Stimulated activated CD8-positive, alpha-beta memory T cell treated with anti-CD3 and anti-CD28 coated beads, Interleukin-7, amount 100 ng/mL, for 4 hours (primary cell): ENCODE data around the gene HYLS1.
"Not testable (repeated sequence)": the region's sequence is repeated elsewhere in the genome, so short reads cannot be mapped to it uniquely, and the experiment has no call there.

Experiments
- DNase-seq, 2 donors: peaks; one replicate each; pipeline ENCODE4 v3.0.0-alpha.2; 2020; ENCODE audit warnings: low read depth in 2 of 2

HYLS1 gene

GRCh38 chr11:125902927-125903710, 15.7 kb downstream of the HYLS1 start, which contains the start of gene PUS3:
Gene PUS3, minus strand, starts transcription at chr11:125903206. Its CDS starts 6,922 bp downstream, at chr11:125896284.
- peak; percentile 81 to 84 for DNase-seq

DNA sequence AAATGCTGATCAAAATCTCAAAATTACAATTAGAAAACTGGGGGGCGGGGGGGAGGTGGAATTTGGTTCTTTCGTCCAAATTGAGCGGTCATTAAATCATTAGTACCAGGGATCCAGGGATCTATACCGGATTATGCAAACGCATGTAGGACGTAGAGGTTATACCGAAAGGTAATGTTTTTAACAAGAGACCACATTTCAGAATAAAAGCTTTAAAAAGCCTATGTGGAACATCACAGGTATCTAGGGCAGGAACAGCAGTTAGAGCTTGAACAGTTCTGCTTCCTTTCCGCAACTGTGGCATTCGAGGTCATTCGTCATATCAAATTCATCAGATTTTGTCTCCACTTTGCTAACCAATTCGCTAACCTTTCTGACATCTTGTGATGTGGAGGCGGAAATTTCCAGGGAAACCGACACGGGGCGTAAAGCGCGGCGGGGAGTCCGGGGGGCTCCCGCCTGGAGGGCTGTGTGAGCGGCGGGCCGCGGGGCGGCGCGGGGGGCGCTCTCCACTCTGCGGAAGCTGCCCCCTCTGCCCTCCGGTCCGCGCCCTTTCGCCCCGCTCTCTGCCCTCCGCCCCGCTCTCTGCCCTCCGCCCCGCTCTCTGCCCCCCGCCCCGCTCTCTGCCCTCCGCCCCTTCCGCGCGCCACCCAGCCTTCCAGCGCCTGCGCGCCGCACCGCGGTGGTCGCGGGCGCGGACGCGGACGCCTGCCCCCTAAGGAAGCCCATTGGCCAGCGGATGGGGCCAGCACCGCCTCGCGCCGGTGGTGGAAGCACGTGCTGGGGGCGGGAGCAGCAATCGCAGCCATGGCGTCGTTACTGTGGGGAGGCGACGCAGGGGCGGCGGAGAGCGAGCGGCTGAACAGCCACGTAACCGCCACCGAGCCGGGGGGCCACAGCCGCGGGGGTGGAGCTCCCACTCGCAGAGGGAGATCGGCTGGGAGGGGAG, 16.5 kb downstream of the HYLS1 start, which contains the start of gene DDX25:
Gene DDX25, plus strand, starts transcription at position 798 of the 949 bp plus-strand sequence. Its CDS starts 10 bp downstream, at position 808.
- DNase-seq: peak in 1 of 2 donors; percentile 18

- DNase-seq: no peak
Observed at GRCh38 chr11:125904678-125905077, 17.2 kb downstream of the HYLS1 start.

- DNase-seq: no peak
Observed at GRCh38 chr11:125910226-125910849, 22.9 kb downstream of the HYLS1 start.

GRCh38 chr11:125914601-125915000, 27.1 kb downstream of the HYLS1 start:
- not testable (repeated sequence) for DNase-seq

DNA sequence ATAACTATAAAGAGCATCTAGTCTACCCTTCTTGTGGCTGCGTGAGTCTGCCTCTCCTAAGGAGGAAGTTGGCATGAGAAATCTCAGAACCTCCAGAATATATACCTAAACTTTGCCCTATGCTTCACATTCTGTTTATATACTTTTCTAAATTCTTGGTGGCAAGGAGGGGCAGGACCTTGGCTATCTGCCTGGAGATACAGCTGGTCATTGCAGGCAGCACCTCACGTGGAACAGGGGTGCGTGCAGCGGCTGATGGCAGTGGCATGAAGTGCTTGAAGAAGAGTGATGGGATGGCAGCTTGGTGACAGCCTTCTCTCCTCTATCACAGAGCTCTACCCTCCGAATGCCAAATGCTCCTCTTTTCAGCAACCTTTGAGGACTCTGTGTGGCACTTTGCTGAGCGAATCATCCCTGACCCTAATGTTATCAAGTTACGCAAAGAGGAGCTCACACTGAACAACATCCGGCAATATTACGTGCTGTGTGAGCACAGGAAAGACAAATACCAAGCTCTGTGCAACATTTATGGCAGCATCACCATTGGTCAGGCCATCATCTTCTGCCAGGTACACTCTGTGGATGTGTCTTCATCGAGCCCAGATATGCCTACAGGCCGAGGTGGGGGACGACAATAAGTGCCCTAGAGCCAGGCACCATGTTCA, 29.3 kb downstream of the HYLS1 start:
- no peak for DNase-seq

DNA sequence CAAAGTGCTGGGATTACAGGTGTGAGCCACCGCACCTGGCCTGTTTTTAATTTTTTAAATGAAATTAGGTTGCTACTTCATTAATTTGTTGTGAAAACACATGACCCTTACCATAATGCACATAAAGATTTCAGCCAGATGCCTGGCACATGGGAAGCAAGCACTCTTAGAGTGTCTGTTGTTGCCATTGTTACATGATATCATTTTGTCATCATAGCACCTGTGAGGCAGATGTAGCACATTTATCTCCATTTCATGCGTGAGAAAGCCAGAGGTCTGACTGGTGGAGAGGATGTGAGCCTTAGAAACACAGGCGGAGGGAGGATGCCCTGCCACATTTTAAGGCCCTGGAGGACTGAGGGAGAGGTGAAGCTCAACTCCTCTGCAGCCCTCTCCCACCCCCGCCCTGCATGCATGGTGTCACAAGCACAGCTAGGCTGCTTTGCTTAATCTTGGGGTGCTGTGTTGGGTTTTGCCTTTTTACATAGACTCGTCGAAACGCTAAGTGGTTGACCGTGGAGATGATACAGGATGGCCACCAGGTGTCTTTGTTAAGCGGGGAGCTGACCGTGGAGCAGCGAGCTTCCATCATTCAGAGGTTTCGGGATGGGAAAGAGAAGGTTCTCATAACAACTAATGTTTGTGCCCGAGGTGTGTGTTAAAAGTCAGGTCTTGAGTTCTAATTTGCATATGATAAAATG, 30.8 kb downstream of the HYLS1 start:
- DNase-seq: no peak

- no peak for DNase-seq
Observed at GRCh38 chr11:125921042-125921441, 33.6 kb downstream of the HYLS1 start.

DNA sequence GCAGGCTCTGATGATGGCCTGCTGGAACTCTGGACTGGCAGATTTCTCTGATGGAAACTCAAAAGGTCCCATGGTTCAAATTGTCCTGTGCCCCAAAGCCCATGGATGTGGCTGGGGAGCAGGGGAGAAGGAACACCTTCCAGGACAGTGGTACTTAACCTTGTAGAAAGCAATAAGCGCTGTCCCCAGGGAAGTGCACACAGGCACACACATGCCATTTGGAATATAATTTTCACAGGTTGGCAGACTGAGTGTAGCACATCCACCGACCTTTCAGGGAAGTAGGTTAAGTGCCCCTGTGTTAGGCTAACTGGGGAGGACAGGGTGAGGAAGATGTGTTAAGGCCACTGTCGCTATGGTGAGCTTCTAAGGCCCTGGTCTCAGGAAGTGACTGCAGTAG, 34.7 kb downstream of the HYLS1 start:
- DNase-seq: no peak

- DNase-seq: peak in 1 of 2 donors; percentile 15
Observed at GRCh38 chr11:125923012-125923579, 35.6 kb downstream of the HYLS1 start.

DNA sequence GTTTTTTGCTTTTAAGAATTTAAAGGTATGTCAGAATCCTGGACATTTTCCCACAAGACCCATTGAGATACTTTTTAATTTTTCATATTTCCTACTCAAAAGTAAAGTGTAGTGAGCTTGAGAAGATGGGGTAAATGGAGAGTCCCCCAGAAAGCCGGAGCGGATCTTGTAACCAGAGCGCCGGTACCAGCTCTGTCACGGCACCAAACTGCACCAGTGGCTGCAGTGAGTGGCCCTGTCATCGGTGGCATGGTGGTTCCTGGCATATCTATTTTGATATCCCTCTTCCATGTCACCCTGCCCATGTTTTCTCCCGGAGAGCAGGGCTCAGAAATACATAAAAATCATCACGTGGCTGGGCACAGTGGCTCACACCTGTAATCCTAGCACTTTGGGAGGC, 36.2 kb downstream of the HYLS1 start:
- DNase-seq: no peak

- DNase-seq: no peak
Observed at GRCh38 chr11:125924384-125925007, 37.0 kb downstream of the HYLS1 start.

GRCh38 chr11:125925247-125925740, 37.8 kb downstream of the HYLS1 start:
- DNase-seq: no peak

- DNase-seq: no peak
Observed at GRCh38 chr11:125925804-125926203, 38.3 kb downstream of the HYLS1 start.

GRCh38 chr11:125926682-125927081, 39.2 kb downstream of the HYLS1 start:
- DNase-seq: no peak

- DNase-seq: no peak
Observed at GRCh38 chr11:125929445-125930075, 42.1 kb downstream of the HYLS1 start.

GRCh38 chr11:125930076-125930450, 42.6 kb downstream of the HYLS1 start:
- DNase-seq: no peak

- DNase-seq: no peak
Observed at GRCh38 chr11:125931116-125931515, 43.6 kb downstream of the HYLS1 start.

GRCh38 chr11:125931668-125932067, 44.2 kb downstream of the HYLS1 start:
- DNase-seq: no peak
